Heart left ventricle (tissue), 13 donors: ENCODE measurements around the gene EIF2B2.

Experiments used
- POLR2A ChIP-seq, 2 donors: fragments of 450-650 bp; IDR thresholded peaks; one replicate each; pipeline ENCODE4 v1.6.1; 2017; ENCODE audit warnings: antibody characterized with exemption in 2 of 2, mild to moderate bottlenecking in 2 of 2, moderate library complexity in 2 of 2
- TF ChIP-seq, protein P1 (sequence below), 12 donors: fragments of 200-600 bp; sonication (generic) in 4 of 12; IDR thresholded peaks; one replicate each; pipeline versions ENCODE4 v1.5.0 to v1.8.0; 2018 to 2022; ENCODE audit warnings: antibody characterized with exemption in 12 of 12, mild to moderate bottlenecking in 5 of 12
- donor health status: ischemic (EF 13 %, LVEDD 7.1; RV severe dilation, severe dysfunction).
- donor health status: DM: no; HTN: yes; CAD: no.
- donor health status: DM: no; HTN: no; CAD: no.
- donor health status: ischemic (EF 25% LVEDD 6.9; RV normal size, moderate dysfunction).
- donor health status: ischemic (EF 25% LVEDD 5.7; RV mildly dilated, moderate dysfunction).
- donor health status: ischemic (EF 35%, LVEDD 5.7; RV mildly dilated, moderate dysfunction).
- donor health status: nonischemic (EF 11% LVEDD 7.7; RV severe dilation, severe dysfunction).
- donor health status: DM: yes; HTN: yes; CAD: no.
- donor health status: PGD.
- donor health status: ischemic (EF 29% LVEDD 5.4; RV normal size, mild dysfunction).
- donor health status: nonischemic (EF 23%, LVEDD 6.1; RV moderate dilation, normal function).

DNA sequence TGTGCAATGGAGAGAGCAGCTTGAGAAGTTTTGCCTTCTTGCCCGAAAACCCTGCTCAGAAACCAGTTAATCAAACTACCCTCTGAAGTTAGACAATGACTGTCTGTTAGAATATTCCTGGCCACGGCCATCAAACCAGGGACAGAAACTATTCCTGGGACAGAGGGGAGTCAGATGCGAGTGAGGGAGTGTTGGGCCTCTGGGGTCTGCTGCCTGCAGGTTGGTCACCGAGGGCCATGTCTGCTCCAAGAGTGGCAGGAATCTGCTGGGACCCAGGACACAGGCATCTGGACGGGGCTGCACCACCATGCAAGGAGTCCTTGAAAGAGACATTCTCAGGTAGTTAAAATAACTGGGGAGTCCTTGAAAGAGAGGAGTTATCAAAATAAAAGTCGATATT lies 16.9 kb upstream of the EIF2B2 start:
- TF ChIP-seq, protein P1, sequence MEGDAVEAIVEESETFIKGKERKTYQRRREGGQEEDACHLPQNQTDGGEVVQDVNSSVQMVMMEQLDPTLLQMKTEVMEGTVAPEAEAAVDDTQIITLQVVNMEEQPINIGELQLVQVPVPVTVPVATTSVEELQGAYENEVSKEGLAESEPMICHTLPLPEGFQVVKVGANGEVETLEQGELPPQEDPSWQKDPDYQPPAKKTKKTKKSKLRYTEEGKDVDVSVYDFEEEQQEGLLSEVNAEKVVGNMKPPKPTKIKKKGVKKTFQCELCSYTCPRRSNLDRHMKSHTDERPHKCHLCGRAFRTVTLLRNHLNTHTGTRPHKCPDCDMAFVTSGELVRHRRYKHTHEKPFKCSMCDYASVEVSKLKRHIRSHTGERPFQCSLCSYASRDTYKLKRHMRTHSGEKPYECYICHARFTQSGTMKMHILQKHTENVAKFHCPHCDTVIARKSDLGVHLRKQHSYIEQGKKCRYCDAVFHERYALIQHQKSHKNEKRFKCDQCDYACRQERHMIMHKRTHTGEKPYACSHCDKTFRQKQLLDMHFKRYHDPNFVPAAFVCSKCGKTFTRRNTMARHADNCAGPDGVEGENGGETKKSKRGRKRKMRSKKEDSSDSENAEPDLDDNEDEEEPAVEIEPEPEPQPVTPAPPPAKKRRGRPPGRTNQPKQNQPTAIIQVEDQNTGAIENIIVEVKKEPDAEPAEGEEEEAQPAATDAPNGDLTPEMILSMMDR (IDR thresholded peaks at IDR 0.05), result no peak
- TF ChIP-seq POLR2A (IDR thresholded peaks at IDR 0.05), result no peak
